HL-60 (cell line): ENCODE measurements around the gene ATF6.

Experiments
- CTCF ChIP-seq: IDR thresholded peaks from one replicate; pipeline ENCODE4 v1.5.1; 2011; ENCODE audit warnings: low read length, control low read depth, inconsistent platforms; ENCODE audit not compliant: insufficient read depth
- GABPA ChIP-seq: IDR thresholded peaks from 2 replicates; pipeline ENCODE4 v1.6.1; 2012; ENCODE audit warnings: low read depth
- SPI1 ChIP-seq: IDR thresholded peaks from 2 replicates; pipeline ENCODE4 v1.6.1; 2012; ENCODE audit warnings: low read depth, mild to moderate bottlenecking, borderline replicate concordance
- TF ChIP-seq, protein P1 (sequence below): IDR thresholded peaks from 2 replicates; pipeline ENCODE4 v1.6.1; 2012; ENCODE audit warnings: low read depth; ENCODE audit not compliant: insufficient replicate concordance

GRCh38 chr1:161929137-161929536 is 163.0 kb downstream of the ATF6 start:
- no peak for TF ChIP-seq CTCF
- TF ChIP-seq SPI1 = no peak
- TF ChIP-seq, protein P1, sequence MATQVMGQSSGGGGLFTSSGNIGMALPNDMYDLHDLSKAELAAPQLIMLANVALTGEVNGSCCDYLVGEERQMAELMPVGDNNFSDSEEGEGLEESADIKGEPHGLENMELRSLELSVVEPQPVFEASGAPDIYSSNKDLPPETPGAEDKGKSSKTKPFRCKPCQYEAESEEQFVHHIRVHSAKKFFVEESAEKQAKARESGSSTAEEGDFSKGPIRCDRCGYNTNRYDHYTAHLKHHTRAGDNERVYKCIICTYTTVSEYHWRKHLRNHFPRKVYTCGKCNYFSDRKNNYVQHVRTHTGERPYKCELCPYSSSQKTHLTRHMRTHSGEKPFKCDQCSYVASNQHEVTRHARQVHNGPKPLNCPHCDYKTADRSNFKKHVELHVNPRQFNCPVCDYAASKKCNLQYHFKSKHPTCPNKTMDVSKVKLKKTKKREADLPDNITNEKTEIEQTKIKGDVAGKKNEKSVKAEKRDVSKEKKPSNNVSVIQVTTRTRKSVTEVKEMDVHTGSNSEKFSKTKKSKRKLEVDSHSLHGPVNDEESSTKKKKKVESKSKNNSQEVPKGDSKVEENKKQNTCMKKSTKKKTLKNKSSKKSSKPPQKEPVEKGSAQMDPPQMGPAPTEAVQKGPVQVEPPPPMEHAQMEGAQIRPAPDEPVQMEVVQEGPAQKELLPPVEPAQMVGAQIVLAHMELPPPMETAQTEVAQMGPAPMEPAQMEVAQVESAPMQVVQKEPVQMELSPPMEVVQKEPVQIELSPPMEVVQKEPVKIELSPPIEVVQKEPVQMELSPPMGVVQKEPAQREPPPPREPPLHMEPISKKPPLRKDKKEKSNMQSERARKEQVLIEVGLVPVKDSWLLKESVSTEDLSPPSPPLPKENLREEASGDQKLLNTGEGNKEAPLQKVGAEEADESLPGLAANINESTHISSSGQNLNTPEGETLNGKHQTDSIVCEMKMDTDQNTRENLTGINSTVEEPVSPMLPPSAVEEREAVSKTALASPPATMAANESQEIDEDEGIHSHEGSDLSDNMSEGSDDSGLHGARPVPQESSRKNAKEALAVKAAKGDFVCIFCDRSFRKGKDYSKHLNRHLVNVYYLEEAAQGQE = no peak
- TF ChIP-seq GABPA = no peak
